A549 treated with CORT108297 at 1 μM for 4 hours (cell line): ENCODE results near the gene SPINK8. TPM values are rescaled to one million over a fixed set of nuclear protein-coding genes. Genes with fewer than 3 reads are reported as not detected.

Source experiments
- total RNA-seq: library from RNA; stranded (reverse); fragments of 200-300 nt; extraction: Qiagen RNA extraction; gene quantifications from 5 replicates; pipeline ENCODE4 v1.2.3, GENCODE V29; 2022

Gene SPINK8
- not detected in 5 replicates for total RNA-seq

GRCh38 chr3:48333346-48334245 lies at the start of gene SPINK8:
SPINK8 (minus strand) TSS chr3:48333661; CDS start chr3:48328341, 5,320 bp downstream.

GRCh38 chr3:48371651-48372376 lies 38.4 kb upstream of the SPINK8 start, which contains the start of gene FBXW12:
FBXW12 (plus strand) TSS chr3:48372219; CDS start chr3:48372768, 549 bp downstream.

GRCh38 chr3:48301020-48301799 lies 32.3 kb downstream of the SPINK8 start, which contains the start of gene NME6:
NME6 (minus strand) TSS chr3:48301367.

Other genes with a start within 250 kb of the SPINK8 start
- 8.2 to 10.5 TPM (median 9.5 TPM) in 5 replicates for gene CDC25A, start 145.2 kb downstream of the SPINK8 start, total RNA-seq
- 0.14 TPM in 1 of 5 replicates, not detected in the others for gene CAMP, start 110.2 kb downstream of the SPINK8 start, total RNA-seq
- gene ZNF589, start 92.6 kb downstream of the SPINK8 start, total RNA-seq = 2.3 to 3.1 TPM (median 2.5 TPM) in 5 replicates
- gene NME6, start 32.3 kb downstream of the SPINK8 start, total RNA-seq = 21.9 to 27.8 TPM (median 24.1 TPM) in 5 replicates
- gene FBXW12, start 38.6 kb upstream of the SPINK8 start, total RNA-seq = not detected in 5 replicates
- gene PLXNB1, start 96.4 kb upstream of the SPINK8 start, total RNA-seq = 13.4 to 17.7 TPM (median 15.7 TPM) in 5 replicates
- gene CCDC51, start 106.5 kb upstream of the SPINK8 start, total RNA-seq = 25.0 to 29.1 TPM (median 27.4 TPM) in 5 replicates
- gene TMA7, start 106.6 kb upstream of the SPINK8 start, total RNA-seq = 266 to 389 TPM (median 282 TPM) in 5 replicates
- 8.3 to 9.6 TPM (median 9.4 TPM) in 5 replicates for gene ATRIP, start 113.1 kb upstream of the SPINK8 start, total RNA-seq
- 101 to 139 TPM (median 129 TPM) in 5 replicates for gene SHISA5, start 170.5 kb upstream of the SPINK8 start, total RNA-seq
- 12.6 to 17.6 TPM (median 12.8 TPM) in 5 replicates for gene PFKFB4, start 223.1 kb upstream of the SPINK8 start, total RNA-seq
- 6.9 to 11.3 TPM (median 9.7 TPM) in 5 replicates for gene UCN2, start 230.1 kb upstream of the SPINK8 start, total RNA-seq